GM18858 (cell line): ENCODE data around the gene RACGAP1.
"Not testable (repeated sequence)": the region's sequence is repeated elsewhere in the genome, so short reads cannot be mapped to it uniquely, and the experiment has no call there.

Experiments used
- ATAC-seq: cut with Tn5 transposase; IDR thresholded peaks from one replicate; pipeline ENCODE4 v1.9.1; 2021; ENCODE audit not compliant: unreplicated experiment

The RACGAP1 gene

GRCh38 chr12:49987625-49988303, 37.5 kb downstream of the RACGAP1 start:
- no peak for ATAC-seq

- ATAC-seq, result not testable (repeated sequence)
Observed at GRCh38 chr12:49986476-49986875, 38.8 kb downstream of the RACGAP1 start.

GRCh38 chr12:49985981-49986380, 39.3 kb downstream of the RACGAP1 start:
- no peak for ATAC-seq

- ATAC-seq, result no peak
Observed at GRCh38 chr12:49984476-49985359, 40.6 kb downstream of the RACGAP1 start.

GRCh38 chr12:49983892-49984291, 41.4 kb downstream of the RACGAP1 start:
- ATAC-seq, result no peak

GRCh38 chr12:49982246-49983087, 42.8 kb downstream of the RACGAP1 start:
- ATAC-seq, result no peak

- no peak for ATAC-seq
Observed at GRCh38 chr12:49980501-49981349, 44.6 kb downstream of the RACGAP1 start.

- no peak for ATAC-seq
Observed at GRCh38 chr12:49979791-49980190, 45.5 kb downstream of the RACGAP1 start.

- no peak for ATAC-seq
Observed at GRCh38 chr12:49979016-49979586, 46.2 kb downstream of the RACGAP1 start.

GRCh38 chr12:49978125-49978524, 47.2 kb downstream of the RACGAP1 start:
- no peak for ATAC-seq

GRCh38 chr12:49976557-49976956, 48.7 kb downstream of the RACGAP1 start:
- no peak for ATAC-seq

GRCh38 chr12:49975318-49975761, 50.0 kb downstream of the RACGAP1 start:
- no peak for ATAC-seq

- ATAC-seq, result no peak
Observed at GRCh38 chr12:49974677-49975317, 50.5 kb downstream of the RACGAP1 start.

GRCh38 chr12:49974231-49974675, 51.0 kb downstream of the RACGAP1 start:
- ATAC-seq, result no peak

- ATAC-seq, result no peak
Observed at GRCh38 chr12:49973361-49973830, 51.9 kb downstream of the RACGAP1 start.

GRCh38 chr12:49972641-49973360, 52.5 kb downstream of the RACGAP1 start, which contains the start of gene AQP6:
TSS of gene AQP6 (plus strand) at chr12:49972947. CDS start at chr12:49973174, 227 bp downstream.
- ATAC-seq, result no peak

GRCh38 chr12:49972129-49972528, 53.2 kb downstream of the RACGAP1 start:
- no peak for ATAC-seq

- no peak for ATAC-seq
Observed at GRCh38 chr12:49971141-49971540, 54.2 kb downstream of the RACGAP1 start.
